Ishikawa (cell line): Measurements from ENCODE around the gene PLA2G2F.

Experiments used
- CEBPB ChIP-seq: IDR thresholded peaks from 2 replicates; pipeline ENCODE4 v1.6.1; 2012
- EGR1 ChIP-seq: IDR thresholded peaks from 2 replicates; pipeline ENCODE4 v1.6.1; 2012
- EP300 ChIP-seq: IDR thresholded peaks from 2 replicates; pipeline ENCODE4 v1.6.1; 2012; ENCODE audit warnings: borderline replicate concordance
- YY1 ChIP-seq: IDR thresholded peaks from 2 replicates; pipeline ENCODE4 v1.6.1; 2012; ENCODE audit warnings: low read depth
- ZBTB7A ChIP-seq: IDR thresholded peaks from 2 replicates; pipeline ENCODE4 v1.6.1; 2012; ENCODE audit warnings: low read depth
- TF ChIP-seq, protein P1 (sequence below): IDR thresholded peaks from 2 replicates; pipeline ENCODE4 v1.6.1; 2012
- TF ChIP-seq, protein P2 (sequence below): IDR thresholded peaks from 2 replicates; pipeline ENCODE4 v1.6.1; 2012
- TF ChIP-seq, protein P3 (sequence below): IDR thresholded peaks from 2 replicates; pipeline ENCODE4 v1.6.1; 2012; ENCODE audit warnings: low read depth, mild to moderate bottlenecking

DNA sequence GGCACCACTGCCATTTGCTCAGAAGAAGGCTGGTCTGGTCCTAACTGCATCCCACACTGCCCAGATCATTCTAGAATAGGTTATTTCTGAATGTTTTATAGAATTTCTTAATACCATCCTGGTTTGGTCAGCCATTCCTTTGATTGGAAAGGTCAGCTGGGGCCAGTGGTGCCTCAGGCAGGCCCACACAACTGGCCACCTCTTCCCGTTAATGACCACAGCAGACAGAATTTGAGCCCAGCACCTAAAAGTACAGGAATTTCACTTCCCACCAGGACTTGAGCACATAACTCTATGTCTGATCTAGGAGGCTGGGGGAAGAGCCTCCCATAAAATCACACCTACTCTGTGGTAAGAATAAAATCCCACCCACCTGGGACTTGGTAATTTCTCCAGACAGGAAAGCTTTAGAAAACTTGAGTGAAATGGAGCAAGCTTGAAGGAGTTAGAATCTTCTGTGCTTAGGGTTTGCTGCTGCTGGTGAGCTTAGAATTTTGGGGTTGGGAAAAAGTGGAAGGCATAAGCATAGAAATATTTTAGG, 53.8 kb downstream of the PLA2G2F start:
- TF ChIP-seq EP300 (no peak), ZBTB7A (no peak), YY1 (no peak), CEBPB (no peak), EGR1 (no peak)
- TF ChIP-seq, protein P1, sequence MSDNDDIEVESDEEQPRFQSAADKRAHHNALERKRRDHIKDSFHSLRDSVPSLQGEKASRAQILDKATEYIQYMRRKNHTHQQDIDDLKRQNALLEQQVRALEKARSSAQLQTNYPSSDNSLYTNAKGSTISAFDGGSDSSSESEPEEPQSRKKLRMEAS, result no peak
- TF ChIP-seq, protein P2, sequence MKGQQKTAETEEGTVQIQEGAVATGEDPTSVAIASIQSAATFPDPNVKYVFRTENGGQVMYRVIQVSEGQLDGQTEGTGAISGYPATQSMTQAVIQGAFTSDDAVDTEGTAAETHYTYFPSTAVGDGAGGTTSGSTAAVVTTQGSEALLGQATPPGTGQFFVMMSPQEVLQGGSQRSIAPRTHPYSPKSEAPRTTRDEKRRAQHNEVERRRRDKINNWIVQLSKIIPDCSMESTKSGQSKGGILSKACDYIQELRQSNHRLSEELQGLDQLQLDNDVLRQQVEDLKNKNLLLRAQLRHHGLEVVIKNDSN, result no peak
- TF ChIP-seq, protein P3, sequence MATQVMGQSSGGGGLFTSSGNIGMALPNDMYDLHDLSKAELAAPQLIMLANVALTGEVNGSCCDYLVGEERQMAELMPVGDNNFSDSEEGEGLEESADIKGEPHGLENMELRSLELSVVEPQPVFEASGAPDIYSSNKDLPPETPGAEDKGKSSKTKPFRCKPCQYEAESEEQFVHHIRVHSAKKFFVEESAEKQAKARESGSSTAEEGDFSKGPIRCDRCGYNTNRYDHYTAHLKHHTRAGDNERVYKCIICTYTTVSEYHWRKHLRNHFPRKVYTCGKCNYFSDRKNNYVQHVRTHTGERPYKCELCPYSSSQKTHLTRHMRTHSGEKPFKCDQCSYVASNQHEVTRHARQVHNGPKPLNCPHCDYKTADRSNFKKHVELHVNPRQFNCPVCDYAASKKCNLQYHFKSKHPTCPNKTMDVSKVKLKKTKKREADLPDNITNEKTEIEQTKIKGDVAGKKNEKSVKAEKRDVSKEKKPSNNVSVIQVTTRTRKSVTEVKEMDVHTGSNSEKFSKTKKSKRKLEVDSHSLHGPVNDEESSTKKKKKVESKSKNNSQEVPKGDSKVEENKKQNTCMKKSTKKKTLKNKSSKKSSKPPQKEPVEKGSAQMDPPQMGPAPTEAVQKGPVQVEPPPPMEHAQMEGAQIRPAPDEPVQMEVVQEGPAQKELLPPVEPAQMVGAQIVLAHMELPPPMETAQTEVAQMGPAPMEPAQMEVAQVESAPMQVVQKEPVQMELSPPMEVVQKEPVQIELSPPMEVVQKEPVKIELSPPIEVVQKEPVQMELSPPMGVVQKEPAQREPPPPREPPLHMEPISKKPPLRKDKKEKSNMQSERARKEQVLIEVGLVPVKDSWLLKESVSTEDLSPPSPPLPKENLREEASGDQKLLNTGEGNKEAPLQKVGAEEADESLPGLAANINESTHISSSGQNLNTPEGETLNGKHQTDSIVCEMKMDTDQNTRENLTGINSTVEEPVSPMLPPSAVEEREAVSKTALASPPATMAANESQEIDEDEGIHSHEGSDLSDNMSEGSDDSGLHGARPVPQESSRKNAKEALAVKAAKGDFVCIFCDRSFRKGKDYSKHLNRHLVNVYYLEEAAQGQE, result no peak
